Epithelial cell of esophagus (primary cell): Measurements from ENCODE around the gene CAMK2B.
"Not testable (repeated sequence)": the region's sequence is repeated elsewhere in the genome, so short reads cannot be mapped to it uniquely, and the experiment has no call there.

ENCODE experiments used
- DNase-seq: peaks from one replicate; pipeline ENCODE4 v3.0.0; 2010; ENCODE audit warnings: low read depth
- H3K4me3 ChIP-seq: 2 replicates; pipeline ENCODE4 v1.5.1; 2011; ENCODE audit warnings: mild to moderate bottlenecking, low read length, control low read depth
- TF ChIP-seq, protein P1 (sequence below): IDR thresholded peaks from 2 replicates; pipeline ENCODE4 v1.5.1; 2011; ENCODE audit warnings: low read depth, mild to moderate bottlenecking, low read length, control low read depth, inconsistent platforms; ENCODE audit not compliant: insufficient read depth; ENCODE audit errors: missing control alignments

CAMK2B gene

DNA sequence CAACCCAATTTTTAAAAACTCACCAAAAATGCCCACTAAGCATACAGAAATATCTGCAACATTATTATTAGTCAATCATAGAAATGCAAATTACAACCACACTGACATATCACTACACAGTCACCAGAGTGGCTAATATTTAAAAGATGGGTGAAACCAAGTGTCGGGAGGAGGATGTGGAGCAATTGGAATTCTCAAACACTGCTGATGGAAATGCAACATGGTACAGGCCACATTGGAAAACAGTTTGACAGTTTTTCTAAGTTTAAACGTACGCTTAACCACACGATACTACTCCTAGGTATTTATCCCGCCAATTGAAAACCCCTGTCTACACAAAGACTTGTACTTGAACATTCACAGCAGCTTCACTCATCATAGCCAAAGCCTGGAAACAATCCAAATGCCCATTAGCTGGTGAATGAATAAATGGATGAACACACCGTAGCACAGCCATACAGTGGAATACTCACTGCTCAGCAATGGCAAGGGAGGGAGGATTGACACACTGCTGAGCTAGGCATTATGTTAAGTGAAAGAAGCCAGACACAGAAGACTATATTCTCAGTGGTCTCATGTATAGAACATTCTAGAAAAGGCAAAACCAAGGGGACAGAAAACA lies 152.5 kb downstream of the CAMK2B start:
- TF ChIP-seq, protein P1, sequence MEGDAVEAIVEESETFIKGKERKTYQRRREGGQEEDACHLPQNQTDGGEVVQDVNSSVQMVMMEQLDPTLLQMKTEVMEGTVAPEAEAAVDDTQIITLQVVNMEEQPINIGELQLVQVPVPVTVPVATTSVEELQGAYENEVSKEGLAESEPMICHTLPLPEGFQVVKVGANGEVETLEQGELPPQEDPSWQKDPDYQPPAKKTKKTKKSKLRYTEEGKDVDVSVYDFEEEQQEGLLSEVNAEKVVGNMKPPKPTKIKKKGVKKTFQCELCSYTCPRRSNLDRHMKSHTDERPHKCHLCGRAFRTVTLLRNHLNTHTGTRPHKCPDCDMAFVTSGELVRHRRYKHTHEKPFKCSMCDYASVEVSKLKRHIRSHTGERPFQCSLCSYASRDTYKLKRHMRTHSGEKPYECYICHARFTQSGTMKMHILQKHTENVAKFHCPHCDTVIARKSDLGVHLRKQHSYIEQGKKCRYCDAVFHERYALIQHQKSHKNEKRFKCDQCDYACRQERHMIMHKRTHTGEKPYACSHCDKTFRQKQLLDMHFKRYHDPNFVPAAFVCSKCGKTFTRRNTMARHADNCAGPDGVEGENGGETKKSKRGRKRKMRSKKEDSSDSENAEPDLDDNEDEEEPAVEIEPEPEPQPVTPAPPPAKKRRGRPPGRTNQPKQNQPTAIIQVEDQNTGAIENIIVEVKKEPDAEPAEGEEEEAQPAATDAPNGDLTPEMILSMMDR = no peak
- DNase-seq = peak; percentile 67
- no peak overlapping the region for H3K4me3 ChIP-seq

DNA sequence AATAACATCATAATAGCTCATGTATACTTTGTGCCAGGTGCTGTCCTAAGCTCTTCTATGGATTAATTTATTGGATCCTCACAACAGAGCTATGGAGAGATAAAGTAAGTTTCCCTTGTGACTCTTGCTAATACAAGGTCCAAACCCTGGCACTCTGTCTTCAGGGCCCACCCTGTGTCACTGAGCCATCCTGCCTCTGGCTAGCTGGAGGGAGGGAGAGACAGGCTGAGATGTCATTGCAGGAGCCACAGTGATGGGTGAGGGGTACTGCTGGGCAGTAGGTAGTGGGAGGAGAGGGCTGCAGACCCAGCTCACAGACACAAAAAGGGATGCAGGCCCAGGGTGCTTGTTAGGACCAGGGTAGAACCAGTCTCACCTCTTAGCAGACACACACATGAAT lies 153.0 kb downstream of the CAMK2B start:
- TF ChIP-seq, protein P1 = no peak
- DNase-seq = no peak
- no peak overlapping the region for H3K4me3 ChIP-seq

DNA sequence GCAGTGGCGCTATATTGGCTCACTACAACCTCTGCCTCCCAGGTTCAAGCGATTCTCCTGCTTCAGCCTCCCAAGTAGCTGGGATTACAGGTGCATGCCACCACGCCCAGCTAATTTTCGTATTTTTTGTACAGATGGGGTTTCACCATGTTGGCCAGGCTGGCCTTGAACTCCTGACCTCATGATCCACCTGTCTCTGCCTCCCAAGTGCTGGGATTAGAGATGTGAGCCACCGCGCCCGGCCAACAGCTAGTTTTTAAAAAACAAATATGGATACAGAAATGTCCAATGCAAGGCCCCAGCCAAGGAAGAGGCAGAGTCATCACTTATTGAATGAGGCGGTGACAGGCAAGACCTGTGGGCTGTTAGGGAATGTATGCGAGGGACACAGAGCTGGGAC lies 153.5 kb downstream of the CAMK2B start:
- DNase-seq, H3K4me3 ChIP-seq: not testable (repeated sequence)

DNA sequence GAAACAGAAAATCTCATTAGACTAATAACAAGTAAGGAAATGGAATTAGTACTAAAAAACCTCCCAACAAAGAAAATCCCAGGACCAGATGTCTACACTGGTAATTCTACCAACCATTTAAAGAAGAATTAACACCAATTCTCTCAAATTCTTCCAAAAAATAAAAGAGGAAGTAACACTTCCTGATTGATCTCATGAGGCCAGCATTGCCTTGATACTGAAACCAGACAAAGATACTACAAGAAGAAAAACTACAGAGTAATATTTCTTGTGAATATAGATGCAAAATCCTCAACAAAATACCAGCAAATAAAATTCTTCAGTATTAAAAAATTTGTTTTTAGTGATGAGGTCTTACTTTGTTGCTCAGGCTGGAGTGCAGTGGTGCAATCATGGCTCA lies 157.5 kb downstream of the CAMK2B start:
- TF ChIP-seq, protein P1 = no peak
- H3K4me3 ChIP-seq = no peak overlapping the region
- no peak for DNase-seq
